NCI-H82 treated with DMSO at 0.1 percent for 48 hours (cell line): ENCODE results near the gene MCRIP1.

ENCODE experiments used
- DNase-seq: peaks from one replicate; lab custom pipeline; 2025; ENCODE audit not compliant: unreplicated experiment; lab: John Stamatoyannopoulos, UW

The MCRIP1 gene

DNA sequence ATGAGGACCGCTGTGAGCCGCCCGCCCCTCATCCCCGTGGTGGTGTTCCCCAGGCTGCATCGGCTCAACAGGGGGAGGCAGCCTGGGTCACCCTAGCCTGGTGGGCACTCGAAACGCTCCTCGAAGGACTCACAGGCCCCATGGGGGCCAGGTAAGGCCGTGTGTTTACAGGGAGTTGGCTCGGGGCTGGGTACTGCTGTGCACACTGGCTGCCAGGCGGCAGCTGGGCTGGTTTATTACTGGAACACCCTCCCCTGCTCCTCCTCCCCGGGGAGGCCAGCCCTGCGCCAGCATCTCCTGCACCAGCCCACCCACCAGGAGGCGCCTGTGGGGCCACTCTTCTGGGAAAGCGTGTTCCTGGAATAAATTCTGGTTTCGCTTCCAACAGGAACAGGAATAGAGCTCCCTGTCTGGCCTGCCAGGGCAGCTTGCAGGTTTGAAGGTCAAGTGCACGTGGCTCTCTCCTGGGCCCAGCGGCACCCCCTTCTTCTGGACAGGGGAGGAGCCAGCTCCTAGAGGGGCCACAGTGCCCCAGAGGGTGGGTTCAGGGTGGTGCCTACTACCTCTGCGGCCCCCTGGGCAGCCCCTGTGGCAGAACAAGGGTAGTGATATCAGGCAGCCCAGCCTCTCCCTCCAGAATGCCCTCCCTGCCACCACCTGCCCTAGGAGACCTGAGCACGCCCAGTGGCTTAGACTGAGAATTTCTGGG is 11.3 kb downstream of the MCRIP1 start:
- DNase-seq = peak; percentile 36

DNA sequence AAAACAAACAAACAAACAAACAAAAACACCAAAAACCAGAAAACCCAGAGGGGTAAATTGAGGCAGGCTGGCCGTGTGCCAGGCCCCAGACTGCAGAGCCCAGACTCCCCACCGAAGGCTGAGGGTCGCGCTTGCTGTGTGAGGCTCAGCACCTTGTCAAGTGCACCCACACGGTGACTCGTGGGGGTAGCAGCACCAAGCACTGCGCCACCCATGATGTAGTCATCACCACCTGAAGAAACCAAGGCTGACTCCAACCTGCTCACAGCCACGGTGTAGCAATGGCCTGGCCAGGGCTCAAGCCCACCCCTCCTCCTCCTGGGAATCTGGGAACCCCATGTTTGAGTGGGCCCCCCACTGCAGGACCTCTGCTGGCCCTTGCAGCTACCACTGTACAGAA is 11.9 kb downstream of the MCRIP1 start:
- DNase-seq = no peak

DNA sequence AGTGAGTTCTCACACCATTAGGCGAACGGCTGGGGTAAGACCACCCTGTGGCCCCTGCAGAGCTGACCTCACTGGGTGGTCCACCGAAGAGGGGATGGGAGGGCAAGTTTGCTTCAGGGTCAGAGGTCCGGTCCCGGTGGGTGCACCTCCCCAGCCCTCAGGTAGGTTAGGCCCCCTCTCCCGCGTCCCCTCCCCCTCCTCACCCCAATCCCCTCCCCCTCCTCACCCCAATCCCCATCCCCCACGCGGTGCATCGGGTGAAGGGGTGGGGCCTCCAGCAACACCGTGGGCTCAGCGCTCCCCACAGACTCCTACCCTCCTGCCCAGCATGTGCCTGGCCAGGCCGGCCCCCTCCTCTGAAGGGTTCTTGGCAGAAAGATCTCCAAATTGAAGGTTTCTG is 13.4 kb downstream of the MCRIP1 start:
- no peak for DNase-seq

DNA sequence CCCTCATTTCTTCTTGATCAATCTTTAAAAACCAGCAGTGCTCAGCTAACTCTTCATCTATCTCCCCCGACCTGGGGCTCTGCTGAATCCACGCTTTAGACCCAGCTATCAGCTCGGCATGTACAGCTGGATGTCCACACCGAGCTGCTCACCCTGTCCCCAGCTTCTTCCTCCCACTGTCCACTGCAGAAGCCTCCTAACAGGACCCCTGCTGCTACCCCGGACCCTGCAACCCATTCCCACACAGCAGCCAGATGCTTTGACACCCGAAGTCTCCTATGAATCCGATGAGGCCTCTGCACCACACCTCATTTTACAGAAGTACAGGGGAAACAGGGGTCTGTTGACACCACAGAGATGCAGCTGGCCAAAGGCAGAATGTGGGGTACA is 15.3 kb downstream of the MCRIP1 start:
- DNase-seq = no peak

DNA sequence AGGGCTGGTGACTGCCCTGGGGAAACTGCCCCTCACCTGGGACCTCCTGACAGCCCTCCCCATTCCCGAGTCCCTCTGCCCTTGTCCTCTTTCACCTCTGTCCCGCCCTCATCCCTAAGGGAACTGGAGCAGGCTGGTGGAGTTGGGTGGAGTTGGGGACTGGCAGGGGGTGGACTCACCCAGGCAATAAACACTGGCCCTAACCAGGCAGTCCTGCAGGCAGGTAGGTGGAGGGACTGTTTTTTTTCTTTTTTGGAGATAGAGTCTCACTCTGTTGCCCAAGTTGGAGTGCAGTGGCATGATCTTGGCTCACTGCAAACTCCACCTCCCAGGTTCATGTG is 17.5 kb downstream of the MCRIP1 start:
- no peak for DNase-seq

DNA sequence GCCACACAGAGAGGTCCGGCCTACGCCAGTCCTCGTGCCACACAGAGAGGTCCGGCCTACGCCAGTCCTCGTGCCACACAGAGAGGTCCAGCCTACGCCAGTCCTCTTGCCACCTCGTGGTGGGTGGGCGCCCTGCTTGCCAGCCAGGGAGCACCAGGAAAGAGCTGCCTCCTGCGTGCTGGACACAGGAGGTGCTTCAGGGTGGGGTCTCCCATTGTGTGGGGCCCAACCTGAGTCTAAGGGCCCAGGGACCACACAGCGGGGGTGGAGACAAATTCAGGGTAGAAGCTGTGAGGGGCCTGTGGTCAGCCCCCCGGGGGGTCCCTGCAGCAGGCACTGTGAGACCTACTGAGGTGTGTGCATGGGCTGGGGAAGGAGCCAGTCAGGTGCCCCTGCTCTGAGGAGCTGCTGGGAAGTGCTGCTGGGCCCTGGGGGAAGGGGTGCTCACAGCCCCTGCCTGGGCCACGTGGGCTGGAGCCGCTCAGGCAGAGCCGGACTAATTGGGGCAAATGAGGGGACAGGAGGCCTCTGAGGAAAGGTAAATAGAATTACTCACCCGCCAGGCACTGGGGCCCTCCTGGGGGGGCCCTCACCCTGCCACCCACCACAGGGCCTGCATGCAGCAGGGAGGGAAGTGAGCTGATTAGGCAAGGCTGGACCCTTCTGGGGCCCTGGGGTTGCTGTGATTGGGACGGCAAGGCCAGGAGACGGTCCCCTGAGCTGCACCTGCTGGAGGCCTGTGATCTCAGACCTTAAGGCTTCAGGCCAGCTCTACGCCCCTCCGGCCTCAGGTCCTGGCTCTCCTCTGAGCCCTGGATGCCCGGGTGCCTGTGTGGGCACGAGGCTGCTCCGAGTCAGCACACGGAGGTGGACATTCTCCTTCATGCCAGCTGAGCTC is 18.1 kb downstream of the MCRIP1 start:
- peak; percentile 22 for DNase-seq

DNA sequence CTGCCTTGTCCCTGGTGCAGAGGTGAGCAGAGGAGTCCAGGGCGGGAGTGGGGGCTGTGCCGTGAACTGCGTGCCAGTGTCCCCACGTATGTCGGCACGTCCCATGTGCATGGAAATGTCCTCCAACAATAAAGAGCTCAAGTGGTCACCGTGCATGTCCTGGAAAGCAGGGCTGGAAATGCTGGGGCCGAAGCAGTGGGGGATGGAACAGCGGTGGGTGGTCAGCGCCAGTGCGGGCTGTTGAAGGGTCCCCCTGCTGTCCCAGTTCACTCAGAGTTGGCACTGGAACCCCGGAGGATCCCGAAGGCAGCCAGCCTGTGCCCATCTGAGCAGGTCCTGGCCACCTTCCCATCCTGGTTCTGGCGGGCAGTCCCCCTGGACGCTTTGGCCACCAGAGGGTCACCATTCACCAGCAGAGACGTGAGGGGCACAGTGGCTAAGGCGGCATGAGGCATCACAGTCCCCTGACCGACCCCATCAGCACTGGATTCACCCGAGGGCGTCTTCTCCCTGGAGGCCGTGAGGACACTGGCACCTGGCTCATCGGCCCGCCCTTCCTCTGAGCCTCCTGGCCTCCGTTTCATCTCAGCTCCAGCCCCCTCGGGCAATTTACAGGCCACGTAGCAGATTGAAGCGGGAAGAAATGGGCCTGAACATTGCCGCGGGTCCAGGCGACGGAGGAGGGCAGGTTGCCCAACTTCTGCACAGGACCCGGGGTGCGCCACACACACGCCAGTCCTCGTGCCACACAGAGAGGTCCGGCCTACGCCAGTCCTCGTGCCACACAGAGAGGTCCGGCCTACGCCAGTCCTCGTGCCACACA is 19.0 kb downstream of the MCRIP1 start:
- no peak for DNase-seq

DNA sequence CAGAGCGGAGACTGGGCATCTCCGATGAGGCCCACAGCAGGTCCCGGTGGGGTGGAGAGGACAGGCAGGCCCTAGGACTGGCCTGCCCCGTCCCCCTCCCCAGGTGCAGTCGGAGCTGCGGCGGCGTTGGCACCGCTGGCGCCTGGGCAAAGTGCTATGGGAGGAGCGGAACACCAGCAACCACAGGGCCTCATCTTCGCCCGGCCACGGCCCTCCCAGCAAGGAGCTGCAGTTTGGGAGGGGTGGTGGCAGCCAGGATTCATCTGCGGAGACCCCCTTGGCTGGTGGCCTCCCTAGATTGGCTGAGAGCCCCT is 19.8 kb downstream of the MCRIP1 start:
- DNase-seq = no peak

DNA sequence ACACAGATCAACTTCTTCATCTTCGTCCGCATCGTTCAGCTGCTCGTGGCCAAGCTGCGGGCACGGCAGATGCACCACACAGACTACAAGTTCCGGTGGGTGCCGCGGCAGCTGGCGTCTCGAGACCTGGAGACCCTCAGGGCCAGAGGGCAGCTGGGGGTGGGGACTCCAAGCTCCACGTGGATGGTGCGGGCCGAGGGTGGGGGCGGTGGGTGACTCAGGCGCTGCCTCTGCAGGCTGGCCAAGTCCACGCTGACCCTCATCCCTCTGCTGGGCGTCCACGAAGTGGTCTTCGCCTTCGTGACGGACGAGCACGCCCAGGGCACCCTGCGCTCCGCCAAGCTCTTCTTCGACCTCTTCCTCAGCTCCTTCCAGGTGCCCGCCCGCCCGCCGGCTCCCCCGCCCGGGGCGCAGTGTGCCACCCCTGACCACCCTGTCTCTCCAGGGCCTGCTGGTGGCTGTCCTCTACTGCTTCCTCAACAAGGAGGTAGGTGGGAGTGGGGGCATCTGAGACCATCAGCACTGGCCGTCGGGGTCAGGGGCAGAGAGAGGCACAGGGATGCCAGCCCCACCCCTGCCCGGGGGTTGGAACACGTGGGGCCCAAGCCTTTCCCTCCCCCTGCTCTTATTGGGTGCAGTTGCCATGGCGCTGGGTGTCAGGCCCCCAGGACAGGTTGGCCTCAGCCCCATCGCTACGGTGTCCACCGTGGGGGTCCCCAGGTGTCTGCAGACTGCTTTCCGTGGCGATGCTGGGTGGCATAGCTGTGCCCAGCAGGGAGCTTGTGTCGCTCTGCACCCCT is 20.3 kb downstream of the MCRIP1 start:
- DNase-seq = no peak

DNA sequence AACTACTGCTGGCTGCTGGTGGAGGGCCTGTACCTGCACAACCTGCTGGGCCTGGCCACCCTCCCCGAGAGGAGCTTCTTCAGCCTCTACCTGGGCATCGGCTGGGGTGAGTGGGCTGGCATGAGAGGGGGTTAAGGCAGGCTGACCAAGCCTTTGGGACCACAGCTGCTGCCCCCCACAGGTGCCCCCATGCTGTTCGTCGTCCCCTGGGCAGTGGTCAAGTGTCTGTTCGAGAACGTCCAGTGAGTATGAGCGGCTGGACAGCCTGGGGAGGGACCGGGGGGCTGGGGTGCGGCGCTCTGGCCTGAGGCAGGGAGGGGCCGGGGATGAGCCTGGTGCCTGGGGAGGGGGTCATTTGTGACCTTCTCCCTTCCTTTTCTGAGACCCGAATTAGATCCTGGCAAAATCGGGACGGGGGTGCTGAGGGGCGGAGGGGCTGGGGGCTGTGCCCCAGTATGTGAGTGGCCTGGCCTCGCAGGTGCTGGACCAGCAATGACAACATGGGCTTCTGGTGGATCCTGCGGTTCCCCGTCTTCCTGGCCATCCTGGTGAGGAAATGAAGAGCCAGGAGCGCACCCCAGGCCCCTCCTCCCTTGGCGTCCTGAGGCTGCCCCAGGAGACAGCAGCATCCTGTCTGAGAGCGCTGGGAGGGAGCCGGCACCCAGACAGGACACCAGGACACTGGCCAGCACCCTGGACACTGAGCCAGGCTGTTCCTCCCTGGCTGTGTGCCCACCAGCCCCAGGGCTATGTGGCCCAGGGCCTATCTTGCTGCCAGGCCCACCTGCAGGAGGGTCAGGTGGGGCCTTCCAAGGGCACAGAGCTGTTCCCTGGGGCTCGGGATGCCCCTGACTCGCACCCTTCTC is 21.2 kb downstream of the MCRIP1 start:
- no peak for DNase-seq

DNA sequence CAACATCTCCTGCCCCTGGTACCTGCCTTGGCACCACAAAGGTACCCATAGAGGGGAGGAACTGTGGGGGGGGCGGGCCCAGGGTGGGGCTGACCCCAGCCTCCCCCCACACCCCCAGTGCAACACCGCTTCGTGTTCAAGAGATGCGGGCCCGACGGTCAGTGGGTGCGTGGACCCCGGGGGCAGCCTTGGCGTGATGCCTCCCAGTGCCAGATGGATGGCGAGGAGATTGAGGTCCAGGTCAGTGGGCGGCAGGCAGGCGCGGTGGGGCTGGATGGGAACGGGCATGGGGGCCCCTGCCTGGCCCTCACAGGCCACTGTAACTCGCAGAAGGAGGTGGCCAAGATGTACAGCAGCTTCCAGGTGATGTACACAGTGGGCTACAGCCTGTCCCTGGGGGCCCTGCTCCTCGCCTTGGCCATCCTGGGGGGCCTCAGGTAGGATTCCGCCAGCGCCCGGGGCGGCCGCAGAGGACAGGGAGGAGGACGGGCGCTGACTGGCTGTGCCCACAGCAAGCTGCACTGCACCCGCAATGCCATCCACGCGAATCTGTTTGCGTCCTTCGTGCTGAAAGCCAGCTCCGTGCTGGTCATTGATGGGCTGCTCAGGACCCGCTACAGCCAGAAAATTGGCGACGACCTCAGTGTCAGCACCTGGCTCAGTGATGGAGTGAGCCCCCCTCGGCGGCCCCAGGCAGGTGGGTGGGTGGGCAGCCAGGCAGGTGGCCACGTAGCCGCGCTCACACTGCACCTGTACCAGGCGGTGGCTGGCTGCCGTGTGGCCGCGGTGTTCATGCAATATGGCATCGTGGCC is 22.0 kb downstream of the MCRIP1 start:
- no peak for DNase-seq

DNA sequence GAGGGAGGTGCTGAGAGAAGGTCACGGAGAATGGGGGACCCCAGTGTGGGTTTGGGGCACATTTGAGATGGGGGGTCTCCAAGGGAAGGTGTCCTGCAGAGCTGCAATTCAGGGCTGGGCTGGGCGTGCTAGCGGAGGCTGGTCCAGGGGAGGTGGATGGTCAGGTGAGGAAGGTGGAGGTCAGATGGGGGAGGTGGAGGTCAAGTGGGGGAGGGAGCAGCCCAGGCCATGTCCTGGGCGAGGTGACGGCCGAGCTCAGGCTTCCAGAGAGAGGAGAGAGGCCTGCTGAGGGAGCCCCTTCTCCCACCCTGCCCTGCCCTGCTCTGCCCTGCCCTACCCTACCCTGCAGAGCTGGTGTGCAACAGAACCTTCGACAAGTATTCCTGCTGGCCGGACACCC is 22.6 kb downstream of the MCRIP1 start:
- DNase-seq = no peak

DNA sequence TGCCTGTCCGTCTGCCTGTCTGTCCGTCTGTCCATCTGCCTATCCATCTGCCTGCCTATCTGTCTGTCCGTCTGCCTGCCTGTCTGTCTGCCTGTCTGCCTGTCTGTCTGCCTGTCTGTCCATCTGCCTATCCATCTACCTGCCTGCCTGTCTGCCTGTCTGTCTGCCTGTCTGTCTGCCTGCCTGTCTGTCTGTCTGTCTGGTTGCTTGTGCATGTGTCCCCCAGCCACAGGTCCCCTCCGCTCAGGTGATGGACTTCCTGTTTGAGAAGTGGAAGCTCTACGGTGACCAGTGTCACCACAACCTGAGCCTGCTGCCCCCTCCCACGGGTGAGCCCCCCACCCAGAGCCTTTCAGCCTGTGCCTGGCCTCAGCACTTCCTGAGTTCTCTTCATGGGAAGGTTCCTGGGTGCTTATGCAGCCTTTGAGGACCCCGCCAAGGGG is 23.5 kb downstream of the MCRIP1 start:
- no peak for DNase-seq

DNA sequence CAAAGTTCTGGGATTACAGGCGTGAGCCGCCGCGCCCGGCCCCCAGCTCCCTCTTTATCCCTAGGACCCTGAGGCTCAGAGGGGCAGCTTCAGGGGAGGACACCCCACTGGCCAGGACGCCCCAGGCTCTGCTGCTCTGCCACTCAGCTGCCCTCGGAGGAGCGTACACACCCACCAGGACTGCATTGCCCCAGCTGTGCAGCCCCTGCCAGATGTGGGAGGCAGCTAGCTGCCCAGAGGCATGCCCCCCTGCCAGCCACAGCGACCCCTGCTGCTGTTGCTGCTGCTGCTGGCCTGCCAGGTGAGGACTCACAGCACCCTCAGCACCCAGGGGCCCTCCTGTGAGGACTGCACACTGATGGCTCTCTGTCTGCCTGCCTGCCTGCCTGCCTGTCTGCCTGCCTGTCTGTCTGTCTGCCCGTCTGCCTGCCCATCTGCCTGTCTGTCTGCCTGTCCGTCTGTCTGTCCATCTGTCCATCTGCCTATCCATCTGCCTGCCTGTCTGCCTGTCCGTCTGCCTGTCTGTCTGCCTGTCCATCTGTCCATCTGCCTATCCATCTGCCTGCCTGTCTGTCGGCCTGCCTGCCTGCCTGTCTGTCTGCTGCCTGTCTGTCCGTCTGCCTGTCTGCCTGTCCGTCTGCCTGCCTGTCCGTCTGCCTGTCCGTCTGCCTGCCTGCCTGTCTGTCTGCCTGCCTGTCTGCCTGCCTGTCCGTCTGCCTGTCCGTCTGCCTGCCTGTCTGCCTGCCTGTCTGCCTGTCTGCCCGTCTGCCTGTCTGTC is 24.1 kb downstream of the MCRIP1 start:
- no peak for DNase-seq

DNA sequence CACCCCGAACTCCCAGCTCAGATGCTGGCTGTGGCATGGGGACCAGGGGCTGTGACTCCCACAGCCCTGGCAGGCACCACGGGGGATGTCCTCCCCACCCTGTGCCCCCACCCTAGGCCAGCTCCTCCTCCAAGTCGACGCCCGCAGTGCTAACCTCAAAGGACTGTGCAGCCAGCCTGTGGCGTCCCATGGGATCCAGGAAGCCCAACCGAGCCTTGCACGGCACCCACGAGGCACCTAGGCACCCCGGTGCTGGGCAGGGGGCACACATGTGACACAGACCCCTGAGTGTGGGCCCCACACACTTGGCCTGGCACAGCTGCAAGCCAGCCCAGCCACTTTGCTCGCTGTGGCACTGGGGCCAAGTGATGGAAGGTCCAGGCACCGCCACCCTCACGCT is 25.3 kb downstream of the MCRIP1 start:
- DNase-seq = no peak

DNA sequence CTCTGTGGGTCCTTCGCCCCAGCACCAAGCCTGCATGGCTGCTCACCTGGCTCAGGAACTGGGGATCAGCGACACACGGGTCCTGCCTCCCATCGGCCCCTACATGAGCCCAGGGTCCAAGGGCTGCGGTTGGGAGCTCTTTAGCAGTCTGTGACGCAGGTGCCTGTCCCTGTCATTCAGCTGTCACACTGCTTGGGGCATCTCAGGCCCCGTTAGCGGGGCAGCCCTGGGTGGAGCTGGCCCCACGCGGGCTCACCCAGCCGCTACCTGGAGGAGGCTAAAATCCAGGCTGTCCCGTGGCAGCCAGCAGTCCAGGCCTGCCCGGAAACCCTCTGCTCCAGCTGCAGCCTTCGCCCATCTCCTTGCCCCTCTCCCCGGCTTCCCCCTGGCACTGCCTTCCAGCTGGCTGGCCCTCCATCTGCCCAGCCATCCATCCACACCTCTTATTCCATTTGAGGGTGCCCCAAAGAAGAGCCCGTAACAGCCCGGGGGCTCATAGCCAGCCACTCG is 25.8 kb downstream of the MCRIP1 start:
- DNase-seq = no peak

DNA sequence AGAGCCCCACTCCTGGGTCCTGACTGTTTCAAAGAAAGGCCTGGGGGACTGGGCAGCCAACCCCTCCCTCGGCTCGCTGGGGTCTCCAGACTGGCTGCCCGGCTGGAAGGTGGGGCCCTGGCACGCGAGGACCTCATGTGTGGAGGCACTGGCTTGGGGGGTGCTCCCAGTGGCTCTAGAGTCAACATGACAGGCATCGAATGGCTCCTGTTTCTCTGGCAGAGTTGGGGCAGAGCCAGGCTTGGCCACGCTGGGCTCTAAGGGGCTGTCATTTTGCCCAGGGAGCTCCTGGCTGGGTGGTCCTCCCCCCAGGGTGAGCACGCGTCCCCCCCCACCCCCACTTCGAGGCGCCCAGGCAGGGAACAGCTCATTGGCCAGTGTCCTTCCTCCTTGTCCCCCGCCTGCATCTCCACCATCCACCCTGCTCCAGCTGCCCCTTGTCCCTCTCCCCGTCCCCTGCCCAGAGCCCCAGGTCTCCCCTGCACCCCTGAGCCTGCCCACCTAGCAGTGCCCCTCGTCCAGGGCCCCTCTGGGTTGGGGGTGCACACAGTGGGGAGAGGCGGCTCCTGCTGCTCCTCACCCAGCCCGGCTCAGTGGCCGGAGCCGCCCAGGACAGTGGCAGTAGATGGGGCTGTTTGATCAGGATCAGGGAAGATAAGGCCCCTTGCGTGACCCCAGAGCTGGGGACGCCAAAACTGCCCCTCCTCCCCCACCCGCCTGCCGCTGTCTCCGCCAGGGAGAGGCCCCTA is 26.5 kb downstream of the MCRIP1 start:
- DNase-seq = no peak
